Skeletal muscle tissue (tissue), 4 donors: Measurements from ENCODE around the gene NUDC. TPM values are rescaled to one million over a fixed set of nuclear protein-coding genes. Genes with fewer than 3 reads are reported as not detected.
"Not testable (repeated sequence)": the region's sequence is repeated elsewhere in the genome, so short reads cannot be mapped to it uniquely, and the experiment has no call there.

Experiments
- H3K27ac ChIP-seq: one replicate; pipeline ENCODE4 v1.7.0; 2013; ENCODE audit warnings: mild to moderate bottlenecking, low read depth, low read length, inconsistent platforms
- H3K27me3 ChIP-seq, 3 donors: one replicate each; pipeline ENCODE4 v1.7.0; 2013; ENCODE audit warnings: low read length in 3 of 3; ENCODE audit not compliant: control insufficient read depth in 3 of 3, insufficient read depth in 3 of 3
- H3K36me3 ChIP-seq, 3 donors: one replicate each; pipeline ENCODE4 v1.7.0; 2013; ENCODE audit warnings: low read length in 3 of 3; ENCODE audit not compliant: control insufficient read depth in 3 of 3, insufficient read depth in 3 of 3
- H3K4me1 ChIP-seq, 3 donors: one replicate each; pipeline ENCODE4 v1.7.0; 2013; ENCODE audit warnings: low read length in 3 of 3, mild to moderate bottlenecking in 3 of 3; ENCODE audit not compliant: control insufficient read depth in 3 of 3, insufficient read depth in 3 of 3
- H3K4me3 ChIP-seq, 3 donors: one replicate each; pipeline ENCODE4 v1.7.0; 2013; ENCODE audit warnings: low read length in 3 of 3
- H3K9ac ChIP-seq, 3 donors: one replicate each; pipeline ENCODE4 v1.7.0; 2013; ENCODE audit warnings: low read length in 3 of 3, mild to moderate bottlenecking in 3 of 3, moderate library complexity in 2 of 3, low read depth in 1 of 3
- H3K9me3 ChIP-seq, 3 donors: one replicate each; pipeline ENCODE4 v1.7.0; 2013; ENCODE audit warnings: low read length in 3 of 3; ENCODE audit not compliant: control insufficient read depth in 3 of 3
- total RNA-seq: library from RNA; depleted of rRNA; stranded (reverse); fragments of >200 nt; gene quantifications from one replicate; pipeline ENCODE4 v1.2.3, GENCODE V29; 2014
- donor health status: Osteomylitis.

NUDC gene
- total RNA-seq, 1 donor from 2014 or later, result 17.7 TPM

DNA sequence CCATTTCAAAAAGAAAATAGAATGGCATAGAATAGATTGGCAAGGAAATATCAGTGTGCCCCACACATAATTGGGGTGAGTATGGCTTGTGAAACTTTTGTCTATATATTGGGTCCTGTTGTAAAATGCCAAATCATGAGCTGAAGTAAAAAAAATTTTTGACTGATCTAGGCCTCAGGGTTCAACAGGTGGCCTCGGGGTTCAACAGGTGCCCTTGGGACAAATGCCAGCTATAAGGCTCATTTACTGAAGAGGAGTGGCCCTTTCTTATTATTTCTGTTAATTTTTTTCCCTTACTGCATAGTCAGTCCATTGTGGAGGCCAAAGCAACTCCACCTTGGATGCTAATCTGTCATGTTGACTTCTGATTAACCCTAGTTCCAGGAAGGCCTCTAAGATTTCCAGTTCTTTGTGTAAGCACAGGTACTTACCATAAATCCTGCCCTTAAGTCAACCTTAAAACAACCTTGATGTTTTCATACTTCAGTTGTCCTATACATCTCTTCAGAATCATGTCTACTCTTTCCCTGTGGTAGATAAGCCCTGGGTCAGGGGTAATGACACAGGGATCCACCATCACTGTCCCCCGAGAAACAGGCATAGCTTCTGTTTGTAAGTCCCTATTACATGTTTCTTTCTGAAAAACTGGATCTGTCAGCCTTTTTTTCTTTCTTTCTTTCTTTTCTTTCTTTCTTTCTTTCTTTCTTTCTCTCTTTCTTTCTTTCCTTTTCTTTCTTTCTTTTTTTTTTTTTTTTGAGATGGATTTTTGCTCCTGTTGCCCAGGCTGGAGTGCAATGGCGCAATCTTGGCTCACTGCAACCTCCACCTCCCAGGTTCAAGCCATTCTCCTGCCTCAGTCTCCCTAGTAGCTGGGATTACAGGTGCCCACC lies 55.3 kb downstream of the NUDC start:
- Histone ChIP-seq H3K4me3 (no peak overlapping the region), H3K27me3 (peaks cover 0 to 6% (median 3%) of the 10 kb centered on the region in 3 donors), H3K4me1 (no peaks in the 10 kb centered on the region), H3K9me3 (no peaks in the 10 kb centered on the region), H3K36me3 (no peaks in the 10 kb centered on the region), H3K9ac (no peak overlapping the region), H3K27ac (no peak overlapping the region)

DNA sequence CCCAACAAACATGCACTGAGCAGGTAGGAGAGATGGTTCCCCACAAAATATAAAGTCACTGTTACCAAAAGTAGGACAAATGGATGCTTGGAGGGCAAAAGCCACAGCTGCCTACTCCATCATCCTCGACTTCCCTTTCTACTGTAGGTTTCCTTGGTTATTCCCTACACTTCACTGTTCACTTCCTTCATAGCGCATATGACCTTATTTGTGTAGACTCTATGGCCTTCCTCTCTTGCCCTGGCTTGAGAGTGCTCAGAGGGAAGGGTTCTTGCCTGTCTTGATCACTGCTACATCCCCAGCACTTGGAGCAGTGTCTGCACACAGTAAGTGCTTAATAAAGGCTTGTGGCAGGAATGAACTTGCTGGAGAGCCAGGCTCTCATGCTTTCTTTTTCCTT lies 57.4 kb downstream of the NUDC start:
- H3K9ac ChIP-seq, result no peak overlapping the region
- no peaks in the 10 kb centered on the region for H3K36me3 ChIP-seq
- H3K27me3 ChIP-seq, result peaks cover 0 to 12% (median 0%) of the 10 kb centered on the region in 3 donors
- no peaks in the 10 kb centered on the region for H3K4me1 ChIP-seq
- no peak overlapping the region for H3K27ac ChIP-seq
- no peaks in the 10 kb centered on the region for H3K9me3 ChIP-seq
- H3K4me3 ChIP-seq, result no peak overlapping the region

- Histone ChIP-seq H3K9ac (no peak overlapping the region), H3K4me1 (no peaks in the 10 kb centered on the region)
Observed at GRCh38 chr1:26981146-26981846, 59.8 kb downstream of the NUDC start.

DNA sequence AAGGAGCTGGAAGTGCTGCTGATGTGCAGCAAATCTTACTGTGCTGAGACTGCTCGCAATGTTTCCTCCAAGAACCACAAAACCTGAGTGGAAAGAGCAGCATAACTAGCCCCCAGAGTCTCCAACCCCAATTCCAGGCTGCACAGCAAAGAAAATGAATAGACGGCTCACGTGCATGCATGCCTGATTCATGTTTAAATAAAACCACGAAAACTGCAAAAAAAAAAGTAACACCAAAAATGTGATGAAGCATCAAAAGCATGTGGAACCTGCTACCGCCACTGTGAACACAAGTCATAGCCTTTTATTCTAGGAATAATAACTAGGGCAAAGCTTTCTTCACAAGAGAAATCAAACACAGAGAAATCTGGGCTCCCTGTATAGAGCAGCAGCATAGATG lies 62.3 kb downstream of the NUDC start:
- Histone ChIP-seq H3K27me3 (peaks cover 0 to 18% (median 4%) of the 10 kb centered on the region in 3 donors), H3K36me3 (no peaks in the 10 kb centered on the region), H3K9ac (no peak overlapping the region), H3K9me3 (no peaks in the 10 kb centered on the region), H3K27ac (no peak overlapping the region), H3K4me3 (no peak overlapping the region), H3K4me1 (peaks cover 0 to 3% (median 0%) of the 10 kb centered on the region in 3 donors)

More at GRCh38 chr1:26981146-26981846, 59.8 kb downstream of the NUDC start:
- H3K27me3 ChIP-seq, result peaks cover 0 to 18% (median 0%) of the 10 kb centered on the region in 3 donors
- no peak overlapping the region for H3K27ac ChIP-seq
- no peaks in the 10 kb centered on the region for H3K9me3 ChIP-seq
- no peaks in the 10 kb centered on the region for H3K36me3 ChIP-seq
- H3K4me3 ChIP-seq, result no peak overlapping the region

GRCh38 chr1:26984291-26984690 lies 62.7 kb downstream of the NUDC start:
- Histone ChIP-seq H3K27me3 (peaks cover 0 to 18% (median 4%) of the 10 kb centered on the region in 3 donors), H3K4me1 (peaks cover 0 to 3% (median 0%) of the 10 kb centered on the region in 3 donors), H3K27ac (no peak overlapping the region), H3K36me3 (no peaks in the 10 kb centered on the region), H3K9me3 (no peaks in the 10 kb centered on the region), H3K4me3 (no peak overlapping the region), H3K9ac (no peak overlapping the region)

DNA sequence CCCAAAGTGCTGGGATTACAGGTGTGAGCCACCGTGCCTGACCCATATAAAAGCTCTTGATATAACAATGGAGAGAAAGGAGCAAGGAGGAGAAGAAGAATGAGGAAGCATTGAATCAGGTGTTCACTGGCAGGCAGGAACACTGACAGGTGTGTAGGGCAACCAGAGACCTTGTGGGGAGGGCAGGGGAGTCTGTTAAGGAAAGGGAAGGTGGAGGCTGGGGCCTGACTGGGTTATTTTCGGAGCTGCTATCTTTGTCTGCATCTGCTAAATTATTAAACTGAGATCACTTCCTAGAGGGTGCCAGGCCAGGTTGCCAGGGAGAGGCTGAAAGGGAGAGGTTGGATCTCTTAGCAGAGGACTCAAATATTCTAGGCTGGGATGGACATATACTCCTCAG lies 65.1 kb downstream of the NUDC start:
- Histone ChIP-seq H3K36me3 (no peaks in the 10 kb centered on the region), H3K27me3 (peaks cover 5 to 19% (median 12%) of the 10 kb centered on the region in 3 donors), H3K9ac (no peak overlapping the region), H3K27ac (no peak overlapping the region), H3K9me3 (no peaks in the 10 kb centered on the region), H3K4me3 (no peak overlapping the region), H3K4me1 (peaks cover 0 to 3% (median 0%) of the 10 kb centered on the region in 3 donors)

- peaks cover 22 to 24% (median 23%) of the 10 kb centered on the region in 3 donors for H3K27me3 ChIP-seq
- H3K36me3 ChIP-seq, result not testable (repeated sequence)
Observed at GRCh38 chr1:26989403-26990109, 68.0 kb downstream of the NUDC start.

GRCh38 chr1:26991310-26992116 lies 70.0 kb downstream of the NUDC start:
- Histone ChIP-seq H3K36me3 (no peaks in the 10 kb centered on the region), H3K4me3 (no peak overlapping the region), H3K9me3 (no peaks in the 10 kb centered on the region), H3K9ac (no peak overlapping the region), H3K27ac (no peak overlapping the region), H3K4me1 (peaks cover 9 to 12% (median 9%) of the 10 kb centered on the region in 3 donors), H3K27me3 (peaks cover 40 to 41% (median 41%) of the 10 kb centered on the region in 3 donors)

More at GRCh38 chr1:26989403-26990109, 68.0 kb downstream of the NUDC start:
- not testable (repeated sequence) for H3K9me3 ChIP-seq, H3K9ac ChIP-seq, H3K4me3 ChIP-seq, H3K27ac ChIP-seq
- peaks cover 6 to 11% (median 7%) of the 10 kb centered on the region in 3 donors for H3K4me1 ChIP-seq
